Activated CD4-positive, alpha-beta T cell treated with anti-CD3 and anti-CD28 coated beads, Interleukin-2, Interleukin-4, amounts not matched to agents 100 ng/mL and 50 ng/mL, durations not matched to agents 16 hours and 8 hours (primary cell): ENCODE measurements around the gene SYNE1.
"Not testable (repeated sequence)": the region's sequence is repeated elsewhere in the genome, so short reads cannot be mapped to it uniquely, and the experiment has no call there.

Experiments
- DNase-seq: peaks from one replicate; pipeline ENCODE4 v3.0.0-alpha.2; 2020; ENCODE audit warnings: low spot score

Gene SYNE1

DNA sequence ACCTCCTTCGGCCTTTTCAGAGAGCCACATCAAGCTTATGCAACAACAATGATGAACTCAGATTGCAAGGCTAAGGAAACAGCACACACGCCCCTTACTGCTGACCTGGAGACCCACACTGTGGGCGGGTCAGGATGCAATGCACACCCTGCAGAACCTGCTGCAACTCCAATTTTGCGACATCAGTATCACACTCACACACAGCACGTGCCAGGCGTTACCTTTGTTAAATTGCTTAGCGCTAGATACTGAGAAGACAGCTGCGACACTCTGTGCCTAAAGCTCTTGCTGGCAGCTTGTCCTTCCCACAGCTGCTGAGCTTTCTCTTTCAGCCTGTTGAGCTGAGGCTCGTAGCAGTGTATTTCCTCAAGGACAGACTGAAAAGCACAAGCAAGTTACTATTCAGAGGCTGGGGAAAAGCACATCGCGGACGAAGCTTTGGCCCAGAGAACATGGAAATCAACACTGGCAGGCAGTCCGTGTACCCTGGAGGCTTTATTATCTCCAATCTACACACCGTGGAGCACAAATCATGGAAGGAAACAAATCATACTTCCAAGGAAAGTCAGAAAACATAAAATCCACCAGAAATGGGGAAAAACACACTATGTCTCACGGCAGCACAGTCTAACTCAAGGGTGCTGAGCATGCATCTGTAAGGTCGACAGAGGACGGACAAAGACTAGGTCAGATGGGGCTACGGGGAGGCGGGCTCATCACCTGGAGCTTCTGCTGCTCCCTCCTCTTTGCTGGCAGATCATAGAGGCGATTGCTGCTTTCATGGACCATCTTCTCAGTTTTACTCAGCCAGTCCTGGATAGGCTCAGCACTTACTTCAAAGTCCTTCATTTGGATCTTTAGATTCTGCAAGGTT is 268.2 kb downstream of the SYNE1 start:
- no peak for DNase-seq

DNA sequence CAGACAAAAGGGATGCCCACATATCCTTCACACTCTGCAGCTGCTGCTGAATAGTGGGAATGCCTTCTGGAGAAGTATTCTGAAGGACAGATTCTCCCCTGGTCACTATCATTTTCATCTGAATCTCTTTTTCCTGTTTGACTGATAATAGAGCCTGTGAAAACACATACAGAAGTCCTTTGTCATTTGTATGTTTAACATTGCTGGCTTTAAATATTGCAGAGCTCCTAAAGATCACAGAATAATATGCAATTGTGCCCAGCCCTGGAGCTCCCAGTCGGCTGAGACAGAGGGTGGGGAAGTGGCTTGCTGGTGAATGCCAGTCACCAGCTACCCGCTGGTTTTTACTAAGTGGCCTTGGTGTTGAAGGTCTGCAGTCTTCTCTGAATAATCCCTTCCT is 272.3 kb downstream of the SYNE1 start:
- no peak for DNase-seq

DNA sequence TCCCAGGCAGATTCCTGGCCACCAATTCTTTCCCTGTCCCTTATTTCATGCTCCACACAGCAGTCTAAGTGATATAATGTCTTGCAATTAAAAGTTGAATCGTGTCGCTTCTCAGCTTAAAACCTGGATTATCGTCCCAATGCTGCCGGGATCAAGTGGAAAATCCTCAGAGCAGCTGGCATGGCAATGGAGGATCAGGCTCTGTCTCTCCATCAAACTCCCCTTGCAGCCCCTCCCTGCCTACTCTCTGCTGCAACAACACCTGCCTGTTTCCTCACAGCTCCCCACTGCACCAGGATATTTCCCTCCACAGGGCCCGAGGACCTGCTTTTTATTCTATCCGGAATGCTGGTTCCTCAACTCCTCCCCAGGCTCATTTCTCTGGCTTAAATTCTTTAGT is 277.1 kb downstream of the SYNE1 start:
- DNase-seq = no peak

DNA sequence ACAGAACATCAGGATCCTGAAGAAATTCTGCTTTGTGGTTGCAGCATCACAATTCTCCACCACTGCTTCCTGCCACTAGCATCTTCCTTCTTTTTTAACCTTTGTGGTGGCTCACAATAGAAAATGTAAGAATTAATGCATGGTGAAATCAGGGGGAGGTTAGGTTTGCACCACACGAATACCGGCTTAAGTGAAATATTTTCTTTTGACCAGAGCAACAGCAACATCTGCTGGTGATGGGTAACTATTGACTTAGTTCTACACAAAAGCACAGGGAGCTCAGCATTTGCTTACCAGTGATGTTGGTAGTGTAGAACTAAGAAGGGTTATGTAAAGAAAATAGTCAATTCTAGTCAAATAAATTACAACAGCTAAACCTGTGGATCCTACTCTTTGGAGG is 280.5 kb downstream of the SYNE1 start:
- DNase-seq = peak; percentile 34

DNA sequence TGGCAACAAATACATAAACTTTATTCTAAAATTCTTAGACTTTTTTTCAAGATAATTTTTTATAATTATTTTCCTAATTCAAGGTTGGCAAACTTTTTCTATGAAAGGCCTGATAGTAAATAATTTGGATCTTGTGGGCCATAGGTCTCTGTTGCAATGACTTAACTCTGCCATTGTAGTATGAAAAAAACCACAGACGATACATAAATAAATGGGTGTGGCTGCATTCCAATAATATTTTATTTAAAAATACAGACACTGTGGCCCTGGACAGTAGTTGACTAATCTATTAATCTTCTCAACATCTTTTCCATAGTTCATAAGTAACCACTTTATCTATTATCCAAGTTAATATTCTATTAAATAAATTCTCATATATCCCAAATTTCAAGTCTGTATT is 281.1 kb downstream of the SYNE1 start:
- no peak for DNase-seq

DNA sequence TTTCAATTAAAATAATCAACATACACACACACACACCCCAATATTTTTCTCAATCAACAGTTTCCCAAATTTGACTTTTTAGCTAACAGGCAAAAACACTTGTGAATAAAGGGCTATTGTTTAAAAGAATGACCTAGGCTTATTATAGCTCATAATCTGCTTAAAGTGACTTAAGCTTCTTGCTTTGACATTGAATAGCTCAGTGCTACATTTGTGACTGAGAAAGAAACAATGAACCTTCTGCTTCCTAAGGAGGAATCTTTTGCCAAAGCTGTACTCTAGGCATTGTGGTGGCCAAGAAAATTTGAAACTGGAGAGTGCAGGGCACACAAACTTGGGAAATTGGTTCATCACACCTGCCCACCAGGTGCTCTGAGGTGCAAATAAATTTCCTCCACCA is 282.0 kb downstream of the SYNE1 start:
- no peak for DNase-seq

DNA sequence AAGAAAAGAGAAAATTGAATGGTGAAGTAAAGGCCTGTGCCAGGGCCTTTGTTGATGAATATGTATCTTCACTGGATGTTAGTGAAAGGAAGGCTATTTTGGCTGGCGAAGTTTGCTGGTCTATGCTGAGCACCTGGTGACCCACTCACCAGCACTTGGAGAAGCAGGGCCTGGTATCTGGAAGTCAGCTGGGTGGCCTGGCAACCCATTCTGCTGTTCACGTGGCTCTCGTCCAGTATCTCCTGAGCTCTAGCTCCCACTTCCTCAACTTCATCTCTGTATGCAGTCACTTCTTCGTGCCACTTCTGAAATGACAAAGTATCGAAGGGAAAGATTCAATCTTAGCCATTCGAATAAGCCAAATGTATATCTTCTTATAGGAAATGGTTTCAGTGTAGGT is 283.7 kb downstream of the SYNE1 start:
- DNase-seq = no peak

DNA sequence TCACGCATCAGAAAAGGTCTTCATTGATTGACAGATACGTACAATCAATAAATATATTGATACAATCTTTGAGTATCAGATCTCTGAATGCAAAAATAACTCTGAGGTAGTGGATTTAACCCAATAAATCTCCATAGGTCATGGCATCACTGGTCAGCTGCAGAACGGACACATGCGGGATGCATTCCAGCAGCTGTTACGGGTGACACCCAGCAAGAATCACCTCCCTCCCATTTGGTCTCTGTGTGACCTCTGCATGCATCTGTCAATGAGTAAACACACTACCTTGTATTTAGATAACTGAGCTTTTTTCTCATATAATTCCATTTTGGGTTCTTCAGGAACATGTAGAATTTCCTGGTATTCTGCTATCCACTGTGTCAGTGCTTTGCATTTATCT is 285.4 kb downstream of the SYNE1 start:
- DNase-seq = no peak

DNA sequence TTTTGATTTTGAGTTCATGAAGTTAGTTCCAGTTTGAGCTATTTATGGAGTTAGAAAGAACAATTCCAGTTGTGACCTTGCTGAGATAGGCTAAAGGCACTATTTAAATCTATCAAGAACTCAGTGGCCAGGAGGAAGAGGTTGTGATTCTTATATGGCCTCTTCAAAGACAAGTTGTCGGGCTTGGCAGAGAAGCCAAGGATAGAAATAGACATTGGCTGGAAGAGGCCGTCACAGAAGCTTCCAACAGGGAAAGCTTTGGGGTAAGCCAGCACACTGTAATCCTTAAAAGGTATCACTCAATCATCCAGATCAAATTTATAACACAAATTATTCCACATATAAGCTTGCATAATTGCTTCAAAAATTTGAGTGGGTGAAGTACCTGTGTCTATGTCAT is 286.1 kb downstream of the SYNE1 start:
- no peak for DNase-seq

DNA sequence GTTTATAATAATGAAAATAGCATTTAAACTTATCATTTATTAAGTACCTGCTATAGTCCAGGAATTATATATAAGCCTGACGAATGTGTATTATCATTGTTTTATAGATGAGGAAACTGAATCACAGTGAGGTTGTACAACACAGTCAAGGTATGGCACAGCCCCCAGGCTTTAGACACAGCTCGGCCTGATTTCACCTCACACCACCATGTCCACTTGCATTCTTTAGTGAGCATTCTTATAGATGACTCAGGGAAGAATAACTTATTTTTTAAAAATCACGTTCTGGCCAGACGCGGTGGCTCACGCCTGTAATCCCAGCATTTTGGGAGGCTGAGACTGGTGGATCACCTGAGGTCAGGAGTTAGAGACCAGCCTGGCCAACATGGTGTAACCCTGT is 289.0 kb downstream of the SYNE1 start:
- no peak for DNase-seq

DNA sequence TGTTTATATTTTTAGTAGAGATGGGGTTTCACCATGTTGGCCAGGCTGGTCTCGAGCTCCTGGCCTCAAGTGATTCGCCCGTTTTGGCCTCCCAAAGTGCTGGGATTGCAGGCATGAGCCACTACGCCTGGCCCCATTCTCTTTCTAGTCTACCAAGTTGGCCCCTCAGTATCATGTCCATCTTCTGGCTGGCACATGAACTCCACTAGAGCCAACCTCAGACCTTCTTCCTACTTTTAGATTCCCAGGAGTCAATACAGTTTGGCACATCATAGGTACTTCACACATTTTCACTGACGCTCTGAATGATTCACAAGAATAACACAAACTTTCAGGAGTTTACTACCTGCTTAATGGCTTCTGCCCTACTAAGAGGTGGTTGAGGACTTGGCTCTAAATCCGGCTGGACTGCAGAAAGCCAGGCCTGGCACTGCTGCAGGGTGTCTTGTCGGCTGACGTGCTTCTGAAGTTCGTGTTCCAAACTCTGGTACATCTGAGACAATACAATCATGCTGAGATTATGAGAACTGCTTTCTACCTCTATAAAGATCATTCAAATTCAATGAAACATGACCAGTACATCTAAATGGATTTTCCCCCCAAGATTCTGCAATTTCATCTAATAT is 293.3 kb downstream of the SYNE1 start:
- DNase-seq = no peak

DNA sequence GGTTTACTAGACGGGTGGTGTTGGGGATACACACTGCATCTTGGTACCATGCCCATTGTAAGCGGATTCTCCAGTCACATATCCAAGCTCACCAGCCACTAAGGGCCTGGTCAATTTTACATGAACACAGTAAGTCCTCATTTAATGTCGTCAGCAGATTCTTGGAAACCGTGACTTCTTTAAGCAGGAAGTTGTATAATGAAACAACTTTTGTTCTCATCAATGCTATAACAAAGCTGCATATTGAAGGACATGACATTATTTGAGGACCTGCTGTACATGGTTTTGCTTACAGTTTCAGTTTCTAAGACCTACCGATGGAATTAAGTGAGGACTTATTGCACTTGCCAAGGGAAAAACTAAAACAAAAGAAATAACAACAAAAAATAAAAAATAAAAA is 295.6 kb downstream of the SYNE1 start:
- DNase-seq = no peak

DNA sequence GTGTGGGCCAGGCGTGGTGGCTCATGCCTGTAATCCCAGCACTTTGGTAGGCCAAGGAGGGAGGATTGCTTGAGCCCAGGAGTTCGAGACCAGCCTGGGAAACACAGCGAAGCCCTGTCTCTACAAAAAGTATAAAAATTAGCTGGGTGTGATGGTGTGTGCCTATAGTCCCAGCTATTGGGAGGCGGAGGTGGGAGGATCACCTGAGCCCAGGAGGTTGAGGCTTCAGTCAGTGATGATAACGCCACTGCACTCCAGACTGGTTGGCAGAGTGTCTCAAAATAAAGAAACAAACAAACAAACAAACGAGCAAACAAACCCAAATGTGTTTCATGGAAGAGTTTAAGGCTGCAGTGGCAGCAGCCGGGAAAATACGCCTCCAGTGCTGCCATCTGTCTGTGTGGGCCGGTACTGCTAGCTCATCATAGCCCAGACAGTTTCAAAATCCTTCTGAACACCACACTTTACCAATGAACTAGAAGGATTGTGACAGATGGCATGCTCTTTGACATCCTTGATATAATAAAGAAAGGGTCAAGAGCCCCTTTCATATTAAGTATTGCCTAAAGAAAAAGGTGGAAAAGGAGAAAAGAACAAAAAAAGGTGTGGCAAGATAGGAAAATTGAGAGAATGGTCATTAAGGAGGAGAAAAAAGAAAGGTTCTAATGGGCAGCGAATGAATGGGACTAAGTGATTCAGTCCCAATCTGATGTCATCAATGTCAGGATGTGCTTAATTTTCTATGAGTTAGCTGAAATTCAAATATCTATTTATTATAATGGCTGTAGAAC is 298.6 kb downstream of the SYNE1 start:
- DNase-seq = peak; percentile 41

DNA sequence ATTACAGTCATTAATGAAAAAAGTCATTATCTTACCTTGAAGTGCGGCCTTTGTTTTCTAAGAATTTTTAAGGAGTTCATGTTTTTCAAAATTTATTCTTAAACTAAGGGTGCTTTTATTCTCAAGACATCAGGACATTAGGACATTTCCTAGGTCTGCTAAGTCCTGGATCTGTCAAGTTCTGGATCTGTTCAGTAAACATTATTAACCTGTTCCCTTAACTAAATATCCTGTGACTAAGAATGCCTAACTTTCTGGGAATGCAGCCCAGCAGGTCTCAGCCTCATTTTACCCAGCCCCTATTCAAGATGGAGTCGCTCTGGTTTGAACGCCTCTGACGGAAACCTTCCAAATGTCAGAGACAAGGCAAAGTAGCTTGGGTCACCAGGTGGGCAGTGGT is 302.6 kb downstream of the SYNE1 start:
- DNase-seq = no peak

DNA sequence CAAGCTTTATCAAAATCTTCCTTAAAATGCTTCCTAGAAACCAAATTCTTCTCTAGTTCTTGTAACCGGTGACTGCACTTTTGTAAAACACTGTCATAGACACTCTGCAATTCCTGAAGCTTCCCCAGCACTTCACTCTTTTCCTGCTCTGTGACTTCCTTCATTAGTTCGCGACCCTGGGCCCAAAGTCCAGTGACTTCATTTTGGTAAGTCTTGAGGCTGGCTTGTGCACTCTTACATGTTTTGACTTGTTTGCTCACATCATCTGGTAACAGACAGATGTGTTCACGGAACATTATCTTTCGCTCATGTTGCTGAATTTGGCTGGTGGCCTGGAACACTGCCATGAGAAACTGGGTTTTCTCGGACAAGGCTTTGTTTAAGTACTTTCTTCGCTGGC is 306.2 kb downstream of the SYNE1 start:
- DNase-seq = no peak

DNA sequence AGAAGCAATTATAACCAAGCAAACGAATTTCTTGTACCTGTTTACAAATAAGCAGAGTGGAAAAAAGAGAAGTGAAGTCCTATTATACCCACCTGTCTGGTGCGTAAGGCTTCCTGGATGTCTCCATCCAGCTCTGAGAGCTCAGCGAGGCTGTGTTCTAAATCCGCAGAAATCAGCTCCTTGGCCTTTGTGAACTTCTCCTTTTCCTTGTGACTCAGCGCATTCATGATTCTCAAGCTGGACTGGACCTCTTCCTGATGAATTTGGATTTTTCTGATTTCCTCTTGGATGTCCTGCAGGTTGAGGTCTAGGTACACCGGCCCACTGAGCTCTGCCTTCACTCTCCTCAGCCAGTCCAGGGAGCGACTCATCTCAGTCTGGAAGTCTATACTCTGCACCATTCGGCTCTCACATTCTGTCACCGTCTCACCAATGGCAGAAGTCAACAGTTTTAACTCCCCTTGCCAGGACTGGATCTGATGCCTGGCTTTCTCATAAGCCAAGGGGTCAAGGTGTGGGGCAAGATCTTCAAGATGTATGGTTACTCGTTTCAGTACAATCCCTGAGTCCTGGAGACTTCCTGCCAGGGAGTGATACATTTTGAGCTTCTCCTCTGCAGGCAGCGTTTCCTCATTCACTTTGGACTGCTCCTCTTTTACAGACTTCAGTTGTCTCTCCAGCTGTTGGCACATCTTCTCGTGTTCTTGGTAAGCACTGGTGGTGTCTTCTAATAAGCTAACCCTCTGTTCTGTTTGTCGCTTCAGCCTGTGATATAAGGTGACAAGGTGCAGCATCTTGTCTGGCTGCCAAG is 307.3 kb downstream of the SYNE1 start:
- no peak for DNase-seq

DNA sequence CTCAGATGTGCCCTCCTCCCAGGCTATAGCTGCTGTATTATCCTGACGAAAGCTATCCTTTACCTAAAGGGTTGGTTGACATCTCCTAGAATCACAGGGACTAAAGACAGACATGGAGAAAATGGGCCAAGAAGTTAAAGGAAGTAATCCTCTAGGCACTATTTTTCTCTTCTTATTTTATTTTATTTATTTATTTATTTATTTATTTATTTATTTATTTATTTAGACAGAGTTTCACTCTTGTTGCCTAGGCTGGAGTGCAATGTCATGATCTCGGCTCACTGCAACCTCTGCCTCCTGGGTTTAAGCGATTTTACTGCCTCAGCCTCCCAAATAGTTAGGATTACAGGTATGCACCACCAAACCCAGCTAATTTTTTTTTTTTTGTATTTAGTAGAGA is 309.0 kb downstream of the SYNE1 start:
- not testable (repeated sequence) for DNase-seq

DNA sequence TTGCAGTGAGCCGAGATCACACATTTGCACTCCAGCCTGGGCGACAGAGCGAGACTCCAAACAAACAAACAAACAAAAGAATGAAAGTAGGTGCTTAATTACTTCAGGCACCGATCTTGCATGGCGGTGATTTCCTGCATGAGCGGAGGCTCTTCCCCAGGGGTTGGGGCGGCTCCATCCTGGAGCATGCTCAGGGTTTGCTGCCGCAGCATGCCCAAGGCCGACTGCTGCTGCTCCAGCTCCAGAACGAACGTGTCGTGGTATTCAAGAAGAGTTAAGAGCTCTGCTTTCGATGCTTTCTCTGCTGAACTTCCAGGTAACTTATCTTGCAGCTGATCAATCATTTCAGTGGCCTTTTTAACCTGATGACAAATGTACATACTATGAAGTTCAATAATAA is 313.8 kb downstream of the SYNE1 start:
- DNase-seq = no peak

DNA sequence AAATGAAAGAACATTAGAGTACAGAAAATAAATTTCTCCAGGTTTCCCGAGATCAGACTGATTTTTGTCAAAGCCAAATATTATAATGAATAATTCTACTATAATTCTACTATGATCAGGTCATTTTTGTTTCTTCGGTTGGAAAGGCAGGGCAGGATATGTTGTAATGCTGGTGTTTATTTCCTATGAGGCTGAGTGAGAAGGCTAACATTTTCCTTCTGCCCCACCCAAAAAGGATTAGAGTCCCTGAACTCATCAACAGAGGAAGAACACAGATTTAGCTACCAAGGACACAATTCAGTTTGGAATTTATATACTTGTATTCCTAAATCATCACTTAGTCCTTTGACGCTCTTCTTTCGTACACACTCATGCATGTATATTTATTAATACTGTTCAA is 318.9 kb downstream of the SYNE1 start:
- DNase-seq = no peak

DNA sequence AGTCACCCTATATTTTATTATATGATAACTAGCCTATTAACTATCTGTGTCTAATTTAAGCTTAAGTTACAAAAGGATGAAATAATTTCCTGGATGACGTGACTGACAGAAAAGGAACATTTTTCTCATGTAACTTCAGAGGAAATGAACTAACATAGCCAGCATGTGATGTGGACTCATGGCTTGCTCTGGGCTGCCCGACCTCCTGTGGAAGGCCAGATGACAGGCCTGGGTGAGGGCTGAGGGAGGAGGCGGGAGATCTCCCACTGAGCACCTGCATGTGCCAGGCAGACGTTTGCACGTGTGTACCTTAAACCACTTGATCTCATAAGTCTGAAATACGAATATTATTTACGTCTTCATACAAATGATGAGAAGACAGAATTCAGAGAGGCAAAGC is 321.1 kb downstream of the SYNE1 start:
- no peak for DNase-seq

DNA sequence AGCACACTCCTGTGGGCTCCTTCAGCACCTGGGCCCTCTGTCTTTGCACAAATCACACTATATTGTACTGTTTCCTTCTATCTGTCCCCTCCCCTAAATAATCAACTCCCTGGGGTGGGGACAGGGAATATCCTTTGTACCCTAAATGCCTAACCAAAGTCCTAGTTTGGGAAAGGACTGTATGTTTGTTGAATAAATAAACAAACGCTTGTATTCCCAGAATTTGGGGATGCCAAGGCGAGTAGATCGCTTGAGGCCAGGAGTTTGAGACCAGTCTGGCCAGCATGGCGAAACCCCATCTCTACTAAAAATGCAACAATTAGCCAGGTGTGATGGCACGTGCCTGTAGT is 322.7 kb downstream of the SYNE1 start:
- DNase-seq = no peak
